IPS-15b (cell line): ENCODE measurements around the gene ZFHX3.

Experiments
- H3K27me3 ChIP-seq: one replicate; pipeline ENCODE4 v1.6.1; 2013; ENCODE audit warnings: low read length; ENCODE audit not compliant: control insufficient read depth, insufficient read depth
- H3K36me3 ChIP-seq: one replicate; pipeline ENCODE4 v1.6.1; 2013; ENCODE audit warnings: low read length; ENCODE audit not compliant: control insufficient read depth, insufficient read depth
- H3K4me1 ChIP-seq: one replicate; pipeline ENCODE4 v1.6.1; 2013; ENCODE audit warnings: mild to moderate bottlenecking, low read length; ENCODE audit not compliant: control insufficient read depth, insufficient read depth
- H3K4me3 ChIP-seq: one replicate; pipeline ENCODE4 v1.5.1; 2013; ENCODE audit warnings: low read depth, low read length
- H3K9ac ChIP-seq: one replicate; pipeline ENCODE4 v1.6.1; 2013; ENCODE audit warnings: low read depth, mild to moderate bottlenecking, low read length
- H3K9me3 ChIP-seq: one replicate; pipeline ENCODE4 v1.6.1; 2013; ENCODE audit warnings: mild to moderate bottlenecking, low read length; ENCODE audit not compliant: control insufficient read depth, insufficient read depth

The ZFHX3 gene

DNA sequence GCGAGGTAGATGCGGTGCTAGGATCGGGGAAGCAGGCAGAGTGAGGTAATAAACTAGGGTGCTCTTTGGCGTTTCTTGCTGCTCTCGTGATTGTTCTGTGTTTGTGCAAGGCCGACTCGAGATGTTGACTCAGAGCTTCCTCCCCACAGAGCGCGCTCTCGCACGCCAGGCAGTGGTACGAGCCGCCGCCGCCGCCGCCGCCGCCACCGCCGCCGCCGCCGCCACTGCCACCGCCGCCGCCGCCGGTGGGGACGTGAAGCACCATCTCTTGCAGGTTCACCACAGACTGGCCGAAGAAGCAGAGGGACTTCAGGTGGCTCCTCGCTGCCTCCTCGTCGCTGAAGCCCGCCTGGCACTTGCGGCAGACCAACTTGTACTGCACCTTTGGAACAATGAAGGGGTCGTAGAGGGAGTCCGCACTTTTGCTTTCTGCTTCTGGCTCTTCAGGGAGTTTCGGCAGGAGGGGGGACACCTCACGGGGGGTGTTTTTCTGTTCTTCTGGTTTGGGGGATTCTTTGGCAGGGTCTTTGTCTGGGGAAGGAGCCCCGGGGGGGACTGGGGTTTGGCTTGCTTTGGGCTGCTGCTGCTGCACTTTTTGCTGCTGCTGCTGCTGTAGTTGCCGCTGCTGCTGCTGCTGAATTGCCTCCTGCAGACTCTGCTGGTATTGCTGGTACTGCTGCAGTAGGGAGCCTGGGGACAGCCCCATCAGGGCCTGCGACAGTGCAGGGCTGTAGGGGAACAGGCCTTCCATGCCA lies 260.2 kb downstream of the ZFHX3 start:
- Histone ChIP-seq H3K36me3 (no peaks in the 10 kb centered on the region), H3K4me3 (peak overlapping the region; percentile 77), H3K9me3 (no peaks in the 10 kb centered on the region), H3K9ac (peak overlapping the region; percentile 58), H3K27me3 (no peaks in the 10 kb centered on the region), H3K4me1 (peaks cover 7% of the 10 kb centered on the region)

- Histone ChIP-seq H3K4me3 (peak overlapping the region; percentile 77), H3K9ac (no peak overlapping the region)
Observed at GRCh38 chr16:72787130-72787513, 260.8 kb downstream of the ZFHX3 start.

DNA sequence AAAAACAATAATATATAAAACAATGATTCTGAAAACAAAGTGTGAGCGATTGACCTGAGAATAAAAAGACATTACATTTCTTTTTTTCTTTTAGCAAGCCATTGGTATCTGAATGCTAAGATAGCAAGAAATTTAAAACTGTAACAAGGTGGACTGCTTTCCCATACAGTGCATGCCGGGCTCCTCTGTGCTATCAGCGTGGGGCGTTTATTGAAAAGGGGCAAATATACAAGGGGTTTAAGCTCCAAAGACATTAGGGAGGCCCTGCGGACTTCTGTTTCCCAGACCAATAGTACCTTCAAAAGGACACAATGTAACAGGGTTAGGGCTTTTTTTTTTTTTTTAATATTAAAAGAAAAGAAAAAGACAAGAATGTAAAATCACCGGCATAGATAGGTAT lies 261.3 kb downstream of the ZFHX3 start:
- no peaks in the 10 kb centered on the region for H3K27me3 ChIP-seq
- no peaks in the 10 kb centered on the region for H3K9me3 ChIP-seq
- H3K36me3 ChIP-seq, result no peaks in the 10 kb centered on the region
- peaks cover 7% of the 10 kb centered on the region for H3K4me1 ChIP-seq
- no peak overlapping the region for H3K9ac ChIP-seq
- no peak overlapping the region for H3K4me3 ChIP-seq

More at GRCh38 chr16:72787130-72787513, 260.8 kb downstream of the ZFHX3 start:
- Histone ChIP-seq H3K9me3 (no peaks in the 10 kb centered on the region), H3K27me3 (no peaks in the 10 kb centered on the region), H3K36me3 (no peaks in the 10 kb centered on the region), H3K4me1 (peaks cover 7% of the 10 kb centered on the region)

- Histone ChIP-seq H3K27me3 (no peaks in the 10 kb centered on the region), H3K4me3 (no peak overlapping the region)
Observed at GRCh38 chr16:72785886-72786285, 262.0 kb downstream of the ZFHX3 start.

DNA sequence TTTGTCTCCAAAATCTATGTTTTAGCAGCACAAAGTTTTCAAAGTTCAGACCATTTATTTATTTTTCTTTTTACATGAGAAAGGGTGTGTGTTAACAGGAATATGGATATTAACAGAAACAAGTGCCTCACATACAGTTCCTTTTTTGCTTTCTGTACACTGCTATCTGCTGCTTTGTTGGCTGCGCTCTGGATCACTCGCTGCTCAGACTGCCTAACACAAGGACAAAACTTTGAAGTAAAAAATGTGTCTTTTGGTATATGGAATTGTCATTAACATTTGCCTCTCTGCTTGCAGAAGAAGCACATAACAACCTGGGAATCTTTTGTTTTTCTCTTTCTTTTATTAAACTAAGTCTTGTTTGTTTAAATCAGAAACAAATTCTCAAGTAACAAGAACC lies 262.8 kb downstream of the ZFHX3 start:
- no peaks in the 10 kb centered on the region for H3K36me3 ChIP-seq
- H3K4me3 ChIP-seq, result no peak overlapping the region
- H3K9ac ChIP-seq, result no peak overlapping the region
- H3K9me3 ChIP-seq, result no peaks in the 10 kb centered on the region
- H3K4me1 ChIP-seq, result peaks cover 7% of the 10 kb centered on the region
- no peaks in the 10 kb centered on the region for H3K27me3 ChIP-seq

More at GRCh38 chr16:72785886-72786285, 262.0 kb downstream of the ZFHX3 start:
- Histone ChIP-seq H3K9me3 (no peaks in the 10 kb centered on the region), H3K36me3 (no peaks in the 10 kb centered on the region), H3K9ac (no peak overlapping the region), H3K4me1 (peaks cover 7% of the 10 kb centered on the region)

DNA sequence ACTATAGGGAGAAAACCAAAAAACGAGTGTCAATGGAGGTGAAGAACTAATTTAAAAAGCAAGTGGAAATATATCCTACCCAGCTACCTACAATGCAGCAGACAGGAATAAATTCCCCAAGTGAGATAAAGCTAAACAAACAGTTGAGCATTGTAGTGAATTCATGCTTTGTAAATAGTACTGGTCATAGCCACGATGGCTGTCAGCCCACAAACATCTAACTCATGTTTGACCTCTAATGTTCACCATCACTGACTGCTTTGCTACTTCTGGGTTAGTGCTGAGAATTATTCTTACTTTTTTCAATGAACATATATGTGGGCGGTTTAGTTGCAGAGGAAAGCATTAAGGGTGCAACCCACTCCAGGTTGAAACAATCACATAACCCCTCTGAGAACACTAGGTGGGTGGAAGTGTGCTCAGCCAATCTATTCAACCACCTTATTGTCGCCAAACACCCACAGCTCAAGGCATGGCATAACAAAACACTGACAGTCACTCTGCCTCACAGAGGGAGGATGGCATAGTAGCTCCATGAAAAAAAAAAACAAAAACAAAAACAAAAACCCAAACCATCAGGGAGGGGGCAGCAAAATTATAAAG lies 264.1 kb downstream of the ZFHX3 start:
- H3K9ac ChIP-seq, result no peak overlapping the region
- H3K4me1 ChIP-seq, result peaks cover 7% of the 10 kb centered on the region
- H3K9me3 ChIP-seq, result no peaks in the 10 kb centered on the region
- H3K27me3 ChIP-seq, result no peaks in the 10 kb centered on the region
- H3K4me3 ChIP-seq, result no peak overlapping the region
- no peaks in the 10 kb centered on the region for H3K36me3 ChIP-seq

DNA sequence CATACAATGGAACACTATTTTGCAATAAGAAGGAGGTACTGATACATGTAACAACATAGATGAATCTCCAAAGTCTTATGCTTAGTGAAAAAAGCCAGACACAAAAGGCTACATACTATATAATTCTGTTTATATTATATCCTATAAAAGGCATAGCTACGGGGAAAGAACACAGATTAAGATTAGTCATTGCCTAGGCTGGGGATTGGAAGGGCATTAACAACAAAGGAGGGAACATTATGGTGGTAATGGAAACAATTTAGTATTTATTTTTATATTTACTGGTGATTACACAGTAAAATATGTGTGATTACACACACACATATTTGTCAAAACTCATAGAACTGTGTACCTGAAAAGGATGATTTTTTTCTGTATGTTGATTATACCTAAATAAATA lies 278.1 kb downstream of the ZFHX3 start:
- H3K36me3 ChIP-seq, result no peaks in the 10 kb centered on the region
- no peak overlapping the region for H3K9ac ChIP-seq
- H3K4me3 ChIP-seq, result no peak overlapping the region
- peaks cover 9% of the 10 kb centered on the region for H3K4me1 ChIP-seq
- H3K9me3 ChIP-seq, result no peaks in the 10 kb centered on the region
- no peaks in the 10 kb centered on the region for H3K27me3 ChIP-seq

GRCh38 chr16:72768591-72768990 lies 279.3 kb downstream of the ZFHX3 start:
- H3K36me3 ChIP-seq, result no peaks in the 10 kb centered on the region

GRCh38 chr16:72766506-72766905 lies 281.4 kb downstream of the ZFHX3 start:
- H3K4me3 ChIP-seq, result no peak overlapping the region
- H3K9me3 ChIP-seq, result no peaks in the 10 kb centered on the region
- H3K36me3 ChIP-seq, result no peaks in the 10 kb centered on the region
- peaks cover 9% of the 10 kb centered on the region for H3K4me1 ChIP-seq
- H3K27me3 ChIP-seq, result no peaks in the 10 kb centered on the region
- H3K9ac ChIP-seq, result no peak overlapping the region

More at GRCh38 chr16:72768591-72768990, 279.3 kb downstream of the ZFHX3 start:
- no peaks in the 10 kb centered on the region for H3K27me3 ChIP-seq
- no peaks in the 10 kb centered on the region for H3K9me3 ChIP-seq
- no peak overlapping the region for H3K4me3 ChIP-seq
- H3K9ac ChIP-seq, result no peak overlapping the region
- H3K4me1 ChIP-seq, result peaks cover 9% of the 10 kb centered on the region

DNA sequence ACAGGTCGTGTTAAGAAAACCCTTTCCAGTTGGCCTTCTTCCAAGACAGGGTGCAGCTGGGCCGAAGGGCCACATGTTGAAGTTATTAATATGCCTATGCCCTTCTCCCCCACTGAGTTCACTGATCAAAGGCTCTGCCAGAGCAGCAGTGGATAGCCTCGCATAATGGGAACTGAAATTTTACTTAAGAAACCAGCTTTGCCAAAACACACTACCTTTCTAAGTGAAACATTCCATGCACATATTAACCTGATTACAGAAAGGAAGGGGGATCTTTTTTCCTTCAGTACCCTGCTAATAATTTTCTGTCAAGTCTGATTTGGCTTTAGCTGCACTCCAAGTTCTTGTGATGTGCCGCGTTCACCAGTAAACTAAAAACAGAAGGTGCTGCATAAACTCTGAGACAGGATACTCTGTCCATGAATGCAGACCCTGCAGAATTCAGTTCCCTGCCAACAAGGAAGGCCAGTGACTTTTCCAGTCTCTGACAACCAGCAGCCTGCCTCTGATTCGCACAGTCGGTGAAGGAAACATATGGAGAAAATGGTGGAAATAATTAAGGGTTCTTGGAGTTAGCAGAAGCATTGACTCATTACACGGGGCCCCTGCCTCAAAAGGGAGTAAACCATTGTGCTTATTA lies 283.8 kb downstream of the ZFHX3 start:
- Histone ChIP-seq H3K9me3 (no peaks in the 10 kb centered on the region), H3K9ac (no peak overlapping the region), H3K36me3 (no peaks in the 10 kb centered on the region), H3K27me3 (no peaks in the 10 kb centered on the region), H3K4me3 (no peak overlapping the region), H3K4me1 (peaks cover 7% of the 10 kb centered on the region)

DNA sequence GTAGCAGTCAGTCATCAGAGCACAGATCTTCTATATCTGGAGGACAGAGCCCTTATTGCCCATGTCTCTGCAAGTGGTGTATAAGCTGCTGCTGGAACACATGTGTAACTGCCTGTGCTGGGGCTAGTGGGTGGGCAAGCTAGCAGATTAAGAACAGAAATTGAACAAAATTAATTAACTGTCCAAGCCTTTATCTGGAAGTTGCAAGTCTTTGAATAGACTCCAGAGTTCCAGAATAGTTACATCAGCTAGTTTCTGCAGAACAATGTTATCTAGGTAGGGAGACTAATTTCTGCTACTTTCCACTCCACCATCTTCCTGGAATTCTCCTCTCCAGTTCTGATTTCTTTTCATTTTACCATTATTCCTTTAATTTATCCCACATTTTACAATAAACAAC lies 287.3 kb downstream of the ZFHX3 start:
- no peaks in the 10 kb centered on the region for H3K36me3 ChIP-seq
- H3K4me1 ChIP-seq, result no peaks in the 10 kb centered on the region
- no peaks in the 10 kb centered on the region for H3K27me3 ChIP-seq
- H3K9ac ChIP-seq, result no peak overlapping the region
- H3K4me3 ChIP-seq, result no peak overlapping the region
- H3K9me3 ChIP-seq, result no peaks in the 10 kb centered on the region

- no peak overlapping the region for H3K9ac ChIP-seq
- H3K36me3 ChIP-seq, result no peaks in the 10 kb centered on the region
- no peaks in the 10 kb centered on the region for H3K4me1 ChIP-seq
- H3K27me3 ChIP-seq, result no peaks in the 10 kb centered on the region
- H3K4me3 ChIP-seq, result no peak overlapping the region
- no peaks in the 10 kb centered on the region for H3K9me3 ChIP-seq
Observed at GRCh38 chr16:72753881-72754280, 294.0 kb downstream of the ZFHX3 start.
